Measurements from ENCODE around the gene ABI1.
"Not testable (repeated sequence)": the region's sequence is repeated elsewhere in the genome, so short reads cannot be mapped to it uniquely, and the experiment has no call there.

Gene ABI1

GRCh38 chr10:26870766-26871165 is 10.0 kb upstream of the ABI1 start:
- Histone ChIP-seq H3K27me3 (ENCODE audit: control insufficient read depth in 1 of 2, insufficient read depth in 2 of 2, low read length in 2 of 2) (no peaks in the 10 kb centered on the region), H3K9me3 (ENCODE audit: control insufficient read depth in 1 of 2, low read length in 2 of 2) (no peaks in the 10 kb centered on the region), H3K4me1 (ENCODE audit: control insufficient read depth in 1 of 2, insufficient read depth in 2 of 2, low read length in 2 of 2) (no peaks in the 10 kb centered on the region), H3K9ac (ENCODE audit: low read depth in 1 of 2, low read length in 2 of 2) (no peak overlapping the region), H3K4me3 (ENCODE audit: low read depth in 1 of 2, low read length in 2 of 2) (no peak overlapping the region), H3K27ac (ENCODE audit: low read depth, low read length) (no peak overlapping the region), H3K36me3 (ENCODE audit: control insufficient read depth in 1 of 2, insufficient read depth in 2 of 2, low read length in 2 of 2) (no peaks in the 10 kb centered on the region)

- no peaks in the 10 kb centered on the region for H3K9me3 ChIP-seq (ENCODE audit: control insufficient read depth in 1 of 2, low read length in 2 of 2)
- H3K4me1 ChIP-seq (ENCODE audit: control insufficient read depth in 1 of 2, insufficient read depth in 2 of 2, low read length in 2 of 2), result no peaks in the 10 kb centered on the region
- no peaks in the 10 kb centered on the region for H3K36me3 ChIP-seq (ENCODE audit: control insufficient read depth in 1 of 2, insufficient read depth in 2 of 2, low read length in 2 of 2)
- H3K27ac ChIP-seq (ENCODE audit: low read depth, low read length), result no peak overlapping the region
- H3K27me3 ChIP-seq (ENCODE audit: control insufficient read depth in 1 of 2, insufficient read depth in 2 of 2, low read length in 2 of 2), result no peaks in the 10 kb centered on the region
- no peak overlapping the region for H3K9ac ChIP-seq (ENCODE audit: low read depth in 1 of 2, low read length in 2 of 2)
- H3K4me3 ChIP-seq (ENCODE audit: low read depth in 1 of 2, low read length in 2 of 2), result no peak overlapping the region
Observed at GRCh38 chr10:26869528-26869927, 8.8 kb upstream of the ABI1 start.

GRCh38 chr10:26863351-26864076 is 2.8 kb upstream of the ABI1 start:
- H3K4me1 ChIP-seq (ENCODE audit: control insufficient read depth in 1 of 2, insufficient read depth in 2 of 2, low read length in 2 of 2), result peaks cover 4 to 9% of the 10 kb centered on the region in 2 donors
- H3K9ac ChIP-seq (ENCODE audit: low read depth in 1 of 2, low read length in 2 of 2), result no peak overlapping the region
- no peaks in the 10 kb centered on the region for H3K27me3 ChIP-seq (ENCODE audit: control insufficient read depth in 1 of 2, insufficient read depth in 2 of 2, low read length in 2 of 2)
- no peaks in the 10 kb centered on the region for H3K36me3 ChIP-seq (ENCODE audit: control insufficient read depth in 1 of 2, insufficient read depth in 2 of 2, low read length in 2 of 2)
- no peak overlapping the region for H3K4me3 ChIP-seq (ENCODE audit: low read depth in 1 of 2, low read length in 2 of 2)
- no peaks in the 10 kb centered on the region for H3K9me3 ChIP-seq (ENCODE audit: control insufficient read depth in 1 of 2, low read length in 2 of 2)
- H3K27ac ChIP-seq (ENCODE audit: low read depth, low read length), result no peak overlapping the region

GRCh38 chr10:26861205-26861998 is 644 bp upstream of the ABI1 start:
- H3K27ac ChIP-seq (ENCODE audit: low read depth, low read length), result no peak overlapping the region
- no peaks in the 10 kb centered on the region for H3K27me3 ChIP-seq (ENCODE audit: control insufficient read depth in 1 of 2, insufficient read depth in 2 of 2, low read length in 2 of 2)
- peak overlapping the region in 1 of 2 donors; percentile 12 for H3K9ac ChIP-seq (ENCODE audit: low read depth in 1 of 2, low read length in 2 of 2)

GRCh38 chr10:26860102-26860442 is 686 bp downstream of the ABI1 start:
- no peaks in the 10 kb centered on the region for H3K36me3 ChIP-seq (ENCODE audit: control insufficient read depth in 1 of 2, insufficient read depth in 2 of 2, low read length in 2 of 2)
- no peaks in the 10 kb centered on the region for H3K27me3 ChIP-seq (ENCODE audit: control insufficient read depth in 1 of 2, insufficient read depth in 2 of 2, low read length in 2 of 2)
- peak overlapping the region; percentile 85 to 95 for H3K4me3 ChIP-seq (ENCODE audit: low read depth in 1 of 2, low read length in 2 of 2)
- H3K4me1 ChIP-seq (ENCODE audit: control insufficient read depth in 1 of 2, insufficient read depth in 2 of 2, low read length in 2 of 2), result peaks cover 21 to 29% of the 10 kb centered on the region in 2 donors
- peak overlapping the region; percentile 67 to 94 for H3K9ac ChIP-seq (ENCODE audit: low read depth in 1 of 2, low read length in 2 of 2)
- no peaks in the 10 kb centered on the region for H3K9me3 ChIP-seq (ENCODE audit: control insufficient read depth in 1 of 2, low read length in 2 of 2)
- peak overlapping the region; percentile 97 for H3K27ac ChIP-seq (ENCODE audit: low read depth, low read length)

More at GRCh38 chr10:26861205-26861998, 644 bp upstream of the ABI1 start:
- Histone ChIP-seq H3K4me3 (ENCODE audit: low read depth in 1 of 2, low read length in 2 of 2) (peak overlapping the region; percentile 37 to 59), H3K9me3 (ENCODE audit: control insufficient read depth in 1 of 2, low read length in 2 of 2) (no peaks in the 10 kb centered on the region), H3K36me3 (ENCODE audit: control insufficient read depth in 1 of 2, insufficient read depth in 2 of 2, low read length in 2 of 2) (no peaks in the 10 kb centered on the region), H3K4me1 (ENCODE audit: control insufficient read depth in 1 of 2, insufficient read depth in 2 of 2, low read length in 2 of 2) (peaks cover 17 to 24% of the 10 kb centered on the region in 2 donors)

- Histone ChIP-seq H3K9ac (ENCODE audit: low read depth in 1 of 2, low read length in 2 of 2) (peak overlapping the region; percentile 67 to 94), H3K36me3 (ENCODE audit: control insufficient read depth in 1 of 2, insufficient read depth in 2 of 2, low read length in 2 of 2) (no peaks in the 10 kb centered on the region), H3K27me3 (ENCODE audit: control insufficient read depth in 1 of 2, insufficient read depth in 2 of 2, low read length in 2 of 2) (no peaks in the 10 kb centered on the region), H3K9me3 (ENCODE audit: control insufficient read depth in 1 of 2, low read length in 2 of 2) (no peaks in the 10 kb centered on the region), H3K4me1 (ENCODE audit: control insufficient read depth in 1 of 2, insufficient read depth in 2 of 2, low read length in 2 of 2) (peaks cover 27 to 33% of the 10 kb centered on the region in 2 donors), H3K4me3 (ENCODE audit: low read depth in 1 of 2, low read length in 2 of 2) (peak overlapping the region; percentile 85 to 95), H3K27ac (ENCODE audit: low read depth, low read length) (peak overlapping the region; percentile 46)
Observed at GRCh38 chr10:26859241-26860101, 1.3 kb downstream of the ABI1 start.

- peaks cover 29 to 33% of the 10 kb centered on the region in 2 donors for H3K4me1 ChIP-seq (ENCODE audit: control insufficient read depth in 1 of 2, insufficient read depth in 2 of 2, low read length in 2 of 2)
- H3K9ac ChIP-seq (ENCODE audit: low read depth in 1 of 2, low read length in 2 of 2), result peak overlapping the region; percentile 67 to 94
- H3K4me3 ChIP-seq (ENCODE audit: low read depth in 1 of 2, low read length in 2 of 2), result peak overlapping the region; percentile 85 to 95
Observed at GRCh38 chr10:26858707-26859034, 2.1 kb downstream of the ABI1 start.

GRCh38 chr10:26857991-26858706 is 2.6 kb downstream of the ABI1 start:
- Histone ChIP-seq H3K36me3 (ENCODE audit: control insufficient read depth in 1 of 2, insufficient read depth in 2 of 2, low read length in 2 of 2) (no peaks in the 10 kb centered on the region), H3K9ac (ENCODE audit: low read depth in 1 of 2, low read length in 2 of 2) (peak overlapping the region in 1 of 2 donors; percentile 67), H3K27me3 (ENCODE audit: control insufficient read depth in 1 of 2, insufficient read depth in 2 of 2, low read length in 2 of 2) (no peaks in the 10 kb centered on the region), H3K9me3 (ENCODE audit: control insufficient read depth in 1 of 2, low read length in 2 of 2) (no peaks in the 10 kb centered on the region), H3K27ac (ENCODE audit: low read depth, low read length) (no peak overlapping the region), H3K4me1 (ENCODE audit: control insufficient read depth in 1 of 2, insufficient read depth in 2 of 2, low read length in 2 of 2) (peaks cover 29 to 33% of the 10 kb centered on the region in 2 donors), H3K4me3 (ENCODE audit: low read depth in 1 of 2, low read length in 2 of 2) (peak overlapping the region; percentile 85 to 95)

More at GRCh38 chr10:26858707-26859034, 2.1 kb downstream of the ABI1 start:
- Histone ChIP-seq H3K27me3 (ENCODE audit: control insufficient read depth in 1 of 2, insufficient read depth in 2 of 2, low read length in 2 of 2) (no peaks in the 10 kb centered on the region), H3K36me3 (ENCODE audit: control insufficient read depth in 1 of 2, insufficient read depth in 2 of 2, low read length in 2 of 2) (no peaks in the 10 kb centered on the region), H3K9me3 (ENCODE audit: control insufficient read depth in 1 of 2, low read length in 2 of 2) (no peaks in the 10 kb centered on the region), H3K27ac (ENCODE audit: low read depth, low read length) (no peak overlapping the region)

GRCh38 chr10:26857553-26857952 is 3.2 kb downstream of the ABI1 start:
- not testable (repeated sequence) for H3K27me3 ChIP-seq (ENCODE audit: control insufficient read depth in 1 of 2, insufficient read depth in 2 of 2, low read length in 2 of 2); H3K9me3 ChIP-seq (ENCODE audit: control insufficient read depth in 1 of 2, low read length in 2 of 2); H3K36me3 ChIP-seq (ENCODE audit: control insufficient read depth in 1 of 2, insufficient read depth in 2 of 2, low read length in 2 of 2); H3K4me3 ChIP-seq (ENCODE audit: low read depth in 1 of 2, low read length in 2 of 2); H3K9ac ChIP-seq (ENCODE audit: low read depth in 1 of 2, low read length in 2 of 2); H3K27ac ChIP-seq (ENCODE audit: low read depth, low read length)
- H3K4me1 ChIP-seq (ENCODE audit: control insufficient read depth in 1 of 2, insufficient read depth in 2 of 2, low read length in 2 of 2), result peaks cover 29 to 33% of the 10 kb centered on the region in 2 donors

Data from duodenal mucosa (tissue), 2 donors.